ENCODE results near the gene CDCA7L. TPM values are rescaled to one million over a fixed set of nuclear protein-coding genes. Genes with fewer than 3 reads are reported as not detected.

The CDCA7L gene
- total and polyA plus RNA-seq, 2 of the 4 experiments (the other 2 are of a cell fraction) = 20.4 to 35.0 TPM

DNA sequence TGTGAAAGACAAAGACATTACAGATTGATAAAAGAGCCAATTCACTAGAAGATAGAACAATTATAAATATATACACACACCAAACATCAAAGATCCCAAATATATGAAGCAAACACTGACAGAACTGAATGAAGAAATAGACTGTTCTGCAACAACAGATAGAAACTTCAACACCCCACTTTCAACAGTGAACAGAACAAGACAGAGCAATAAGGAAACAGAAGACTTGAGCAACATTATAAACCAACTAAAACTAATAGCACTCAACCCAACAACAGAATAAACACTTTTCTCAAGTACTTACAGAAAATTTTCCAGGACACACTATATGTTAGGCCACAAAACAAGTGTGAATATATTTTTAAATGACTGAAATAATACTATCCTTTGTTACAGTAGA, 10.9 kb downstream of the CDCA7L start:
- Histone ChIP-seq H3K4me2 (ENCODE audit: low read depth, low read length) (no peak overlapping the region), H3K36me3 (ENCODE audit: control insufficient read depth, insufficient read depth, low read length) (0 out of 2 replicates have a peak, but pooled peaks cover 2% of the 10 kb centered on the region), H2BK15ac (ENCODE audit: low read depth, low read length) (no peak overlapping the region), H3K4me1 (ENCODE audit: control insufficient read depth, insufficient read depth, low read length) (peaks cover 2% of the 10 kb centered on the region; the same call in 1 of the 2 replicates), H2BK120ac (ENCODE audit: low read depth, low read length) (no peak overlapping the region), H3K27me3 (ENCODE audit: control insufficient read depth, insufficient read depth, low read length) (no peaks in the 10 kb centered on the region), H3K56ac (ENCODE audit: extremely low read depth, insufficient read depth, low read length) (no peak overlapping the region), H4K8ac (ENCODE audit: low read depth in 2 of 2, low read length in 2 of 2) (no peak overlapping the region), H2BK5ac (ENCODE audit: low read depth, low read length, poor library complexity, severe bottlenecking) (no peak overlapping the region), H3K4me3 (ENCODE audit: insufficient read depth, low read depth, low read length) (no peak overlapping the region), H2BK20ac (ENCODE audit: low read depth, low read length) (no peak overlapping the region), H2AFZ (replicated peaks; ENCODE audit: low read length, poor library complexity) (no peak overlapping the region), H2AK9ac (replicated peaks; ENCODE audit: low read depth, low read length, poor library complexity) (no peak overlapping the region), H3K27ac (ENCODE audit: insufficient read depth, low read length) (no peak overlapping the region), H3K14ac (replicated peaks; ENCODE audit: low read depth, low read length) (no peak overlapping the region), H3K23ac (ENCODE audit: low read depth, low read length) (no peak overlapping the region), H3K9me3 (ENCODE audit: control insufficient read depth, insufficient read depth, low read length) (no peaks in the 10 kb centered on the region), H3K9me1 (ENCODE audit: insufficient read depth, low read length) (no peaks in the 10 kb centered on the region), H4K91ac (ENCODE audit: insufficient read depth, low read depth, low read length) (no peak overlapping the region), H3K4ac (ENCODE audit: low read depth, low read length) (no peak overlapping the region), H3K18ac (ENCODE audit: low read depth, low read length) (no peak overlapping the region), H3K9ac (ENCODE audit: low read depth, low read length) (no peak overlapping the region), H4K20me1 (ENCODE audit: insufficient read depth, low read length) (no peaks in the 10 kb centered on the region; the same call in 1 of the 2 replicates), H4K5ac (ENCODE audit: low read depth, low read length) (no peak overlapping the region), H3K79me1 (ENCODE audit: low read depth in 1 of 2, low read length in 2 of 2) (peaks cover 4 to 5% of the 10 kb centered on the region in 2 experiments; a peak in 2 of 4 replicates), H2AK5ac (ENCODE audit: low read depth, low read length) (no peak overlapping the region)
- BruUV-seq (replicated peaks) = no TSS peak
- ATAC-seq (ENCODE audit: low read depth) (no peak), DNase-seq (no peak)
- in situ Hi-C loops (cut with MboI; ENCODE audit: low sequenced_read_pairs) (no loop called here), intact Hi-C loops (cut with micrococcal nuclease) (loop anchor here (5.0 kb wide), 1 partner anchor 947 kb away; no protein-coding TSS in a partner anchor), dilution Hi-C loops (cut with HindIII; ENCODE audit: low sequenced_read_pairs, unreplicated experiment) (no loop called here)
- TF ChIP-seq NFE2L2 (IDR thresholded peaks at IDR 0.05; ENCODE audit: low read depth, low read length) (no peak), MAZ (IDR thresholded peaks at IDR 0.05; ENCODE audit: borderline replicate concordance, low read depth, low read length) (no peak), MXI1 (IDR thresholded peaks at IDR 0.05; ENCODE audit: borderline replicate concordance, low read depth, low read length) (no peak), CHD1 (IDR thresholded peaks at IDR 0.05; ENCODE audit: low read depth, low read length) (no peak), CEBPB (IDR thresholded peaks at IDR 0.05; ENCODE audit: low read depth, low read length) (no peak), RFX5 (IDR thresholded peaks at IDR 0.05; ENCODE audit: low read depth, low read length) (no peak), RAD21 (IDR thresholded peaks at IDR 0.05; ENCODE audit: low read length) (no peak), POLR2A (IDR thresholded peaks at IDR 0.05; ENCODE audit: low read depth, low read length) (no peak), RCOR1 (IDR thresholded peaks at IDR 0.05; ENCODE audit: insufficient replicate concordance, low read length) (no peak), SMC3 (IDR thresholded peaks at IDR 0.05; ENCODE audit: low read depth, low read length) (no peak), MAFK (IDR thresholded peaks at IDR 0.05; ENCODE audit: low read depth, low read length) (no peak), BHLHE40 (IDR thresholded peaks at IDR 0.05; ENCODE audit: low read depth, low read length) (no peak), FOS (IDR thresholded peaks at IDR 0.05; ENCODE audit: low read depth, low read length) (no peak)
- TF ChIP-seq, protein P1, sequence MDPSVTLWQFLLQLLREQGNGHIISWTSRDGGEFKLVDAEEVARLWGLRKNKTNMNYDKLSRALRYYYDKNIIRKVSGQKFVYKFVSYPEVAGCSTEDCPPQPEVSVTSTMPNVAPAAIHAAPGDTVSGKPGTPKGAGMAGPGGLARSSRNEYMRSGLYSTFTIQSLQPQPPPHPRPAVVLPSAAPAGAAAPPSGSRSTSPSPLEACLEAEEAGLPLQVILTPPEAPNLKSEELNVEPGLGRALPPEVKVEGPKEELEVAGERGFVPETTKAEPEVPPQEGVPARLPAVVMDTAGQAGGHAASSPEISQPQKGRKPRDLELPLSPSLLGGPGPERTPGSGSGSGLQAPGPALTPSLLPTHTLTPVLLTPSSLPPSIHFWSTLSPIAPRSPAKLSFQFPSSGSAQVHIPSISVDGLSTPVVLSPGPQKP (IDR thresholded peaks at IDR 0.05; ENCODE audit: borderline replicate concordance, low read depth, low read length) = no peak
- TF ChIP-seq, protein P2, sequence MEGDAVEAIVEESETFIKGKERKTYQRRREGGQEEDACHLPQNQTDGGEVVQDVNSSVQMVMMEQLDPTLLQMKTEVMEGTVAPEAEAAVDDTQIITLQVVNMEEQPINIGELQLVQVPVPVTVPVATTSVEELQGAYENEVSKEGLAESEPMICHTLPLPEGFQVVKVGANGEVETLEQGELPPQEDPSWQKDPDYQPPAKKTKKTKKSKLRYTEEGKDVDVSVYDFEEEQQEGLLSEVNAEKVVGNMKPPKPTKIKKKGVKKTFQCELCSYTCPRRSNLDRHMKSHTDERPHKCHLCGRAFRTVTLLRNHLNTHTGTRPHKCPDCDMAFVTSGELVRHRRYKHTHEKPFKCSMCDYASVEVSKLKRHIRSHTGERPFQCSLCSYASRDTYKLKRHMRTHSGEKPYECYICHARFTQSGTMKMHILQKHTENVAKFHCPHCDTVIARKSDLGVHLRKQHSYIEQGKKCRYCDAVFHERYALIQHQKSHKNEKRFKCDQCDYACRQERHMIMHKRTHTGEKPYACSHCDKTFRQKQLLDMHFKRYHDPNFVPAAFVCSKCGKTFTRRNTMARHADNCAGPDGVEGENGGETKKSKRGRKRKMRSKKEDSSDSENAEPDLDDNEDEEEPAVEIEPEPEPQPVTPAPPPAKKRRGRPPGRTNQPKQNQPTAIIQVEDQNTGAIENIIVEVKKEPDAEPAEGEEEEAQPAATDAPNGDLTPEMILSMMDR (conservative IDR thresholded peaks at IDR 0.05; ENCODE audit: low read depth, low read length) = no peak
- TF ChIP-seq, protein P3, sequence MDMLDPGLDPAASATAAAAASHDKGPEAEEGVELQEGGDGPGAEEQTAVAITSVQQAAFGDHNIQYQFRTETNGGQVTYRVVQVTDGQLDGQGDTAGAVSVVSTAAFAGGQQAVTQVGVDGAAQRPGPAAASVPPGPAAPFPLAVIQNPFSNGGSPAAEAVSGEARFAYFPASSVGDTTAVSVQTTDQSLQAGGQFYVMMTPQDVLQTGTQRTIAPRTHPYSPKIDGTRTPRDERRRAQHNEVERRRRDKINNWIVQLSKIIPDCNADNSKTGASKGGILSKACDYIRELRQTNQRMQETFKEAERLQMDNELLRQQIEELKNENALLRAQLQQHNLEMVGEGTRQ (IDR thresholded peaks at IDR 0.05; ENCODE audit: low read depth, low read length) = no peak
- ChIA-PET POLR2A (ENCODE audit: unreplicated experiment) (no interaction called here), CTCF (no interaction called here)
